ENCODE data around the gene TCF23. TPM values are rescaled to one million over a fixed set of nuclear protein-coding genes. Genes with fewer than 3 reads are reported as not detected.

The TCF23 gene
- total RNA-seq, 1 experiment from 2014 or later, result not detected

GRCh38 chr2:27121906-27122305, 26.9 kb upstream of the TCF23 start:
- Histone ChIP-seq H3K79me2 (ENCODE audit: low read length) (no peaks in the 10 kb centered on the region), H3F3A (ENCODE audit: low read length, unreplicated experiment) (no peaks in the 10 kb centered on the region), H3K27ac (ENCODE audit: low read length) (no peak overlapping the region), H3K4me1 (ENCODE audit: insufficient read depth, low read length) (no peaks in the 10 kb centered on the region), H3K4me3 (ENCODE audit: low read length) (no peak overlapping the region), H3K9ac (ENCODE audit: low read length) (no peak overlapping the region), H2AFZ (ENCODE audit: low read length) (no peak overlapping the region), H3K27me3 (ENCODE audit: low read length) (no peaks in the 10 kb centered on the region), H3K4me2 (ENCODE audit: low read length) (no peak overlapping the region), H4K20me1 (ENCODE audit: low read length) (no peaks in the 10 kb centered on the region), H3K9me3 (ENCODE audit: low read length) (no peaks in the 10 kb centered on the region), H3K36me3 (ENCODE audit: low read depth, low read length) (no peaks in the 10 kb centered on the region), H3K9me2 (replicated peaks; ENCODE audit: low read length) (no peaks in the 10 kb centered on the region)
- intact Hi-C loops (cut with micrococcal nuclease), result no loop called here
- BruUV-seq (replicated peaks), result no TSS peak
- DNase-seq (no peak), ATAC-seq (no peak)
- CTCF ChIA-PET, result no interaction called here
- TF ChIP-seq CTCF (conservative IDR thresholded peaks at IDR 0.05; ENCODE audit: low read depth, low read length) (no peak), EZH2phosphoT487 (IDR thresholded peaks at IDR 0.05; ENCODE audit: borderline replicate concordance, low read length) (no peak), EZH2 (IDR thresholded peaks at IDR 0.05; ENCODE audit: low read length, unreplicated experiment) (no peak)
- POLR2A ChIA-PET (ENCODE audit: unreplicated experiment), result no interaction called here

GRCh38 chr2:27122791-27123190, 26.0 kb upstream of the TCF23 start:
- Histone ChIP-seq H3K4me2 (ENCODE audit: low read length) (no peak overlapping the region), H3K27ac (ENCODE audit: low read length) (no peak overlapping the region), H2AFZ (ENCODE audit: low read length) (no peak overlapping the region), H3K36me3 (ENCODE audit: low read depth, low read length) (no peaks in the 10 kb centered on the region), H4K20me1 (ENCODE audit: low read length) (no peaks in the 10 kb centered on the region), H3K4me1 (ENCODE audit: insufficient read depth, low read length) (no peaks in the 10 kb centered on the region), H3K27me3 (ENCODE audit: low read length) (no peaks in the 10 kb centered on the region), H3F3A (ENCODE audit: low read length, unreplicated experiment) (no peaks in the 10 kb centered on the region), H3K4me3 (ENCODE audit: low read length) (no peak overlapping the region), H3K9me3 (ENCODE audit: low read length) (no peaks in the 10 kb centered on the region), H3K9ac (ENCODE audit: low read length) (no peak overlapping the region), H3K79me2 (ENCODE audit: low read length) (no peaks in the 10 kb centered on the region), H3K9me2 (replicated peaks; ENCODE audit: low read length) (no peaks in the 10 kb centered on the region)
- POLR2A ChIA-PET (ENCODE audit: unreplicated experiment), result no interaction called here
- BruUV-seq (replicated peaks), result no TSS peak
- intact Hi-C loops (cut with micrococcal nuclease), result no loop called here
- CTCF ChIA-PET, result no interaction called here
- TF ChIP-seq EZH2phosphoT487 (IDR thresholded peaks at IDR 0.05; ENCODE audit: borderline replicate concordance, low read length), result no peak
- no peak for TF ChIP-seq CTCF (conservative IDR thresholded peaks at IDR 0.05; ENCODE audit: low read depth, low read length)
- no peak for TF ChIP-seq EZH2 (IDR thresholded peaks at IDR 0.05; ENCODE audit: low read length, unreplicated experiment)
- DNase-seq (no peak), ATAC-seq (no peak)

GRCh38 chr2:27123302-27124150, 25.3 kb upstream of the TCF23 start, which contains the start of gene ABHD1:
Gene ABHD1 (plus strand): TSS chr2:27123815. CDS start chr2:27123949, 134 bp downstream.
- intact Hi-C loops (cut with micrococcal nuclease), result no loop called here
- Histone ChIP-seq H3K27ac (ENCODE audit: low read length) (no peak within 1 kb of the TSS), H3K9me2 (replicated peaks; ENCODE audit: low read length) (no peaks in the 10 kb centered on the region), H4K20me1 (ENCODE audit: low read length) (no peaks in the 10 kb centered on the region), H3K4me2 (ENCODE audit: low read length) (peak within 1 kb of the TSS; percentile 77), H2AFZ (ENCODE audit: low read length) (peak within 1 kb of the TSS; percentile 66), H3K36me3 (ENCODE audit: low read depth, low read length) (no peaks in the 10 kb centered on the region), H3K4me1 (ENCODE audit: insufficient read depth, low read length) (no peaks in the 10 kb centered on the region), H3F3A (ENCODE audit: low read length, unreplicated experiment) (no peaks in the 10 kb centered on the region), H3K4me3 (ENCODE audit: low read length) (peak within 1 kb of the TSS; percentile 63), H3K9me3 (ENCODE audit: low read length) (no peaks in the 10 kb centered on the region), H3K9ac (ENCODE audit: low read length) (no peak within 1 kb of the TSS), H3K79me2 (ENCODE audit: low read length) (no peaks in the 10 kb centered on the region), H3K27me3 (ENCODE audit: low read length) (no peaks in the 10 kb centered on the region)
- TF ChIP-seq CTCF (conservative IDR thresholded peaks at IDR 0.05; ENCODE audit: low read depth, low read length) (no peak), EZH2phosphoT487 (IDR thresholded peaks at IDR 0.05; ENCODE audit: borderline replicate concordance, low read length) (no peak), EZH2 (IDR thresholded peaks at IDR 0.05; ENCODE audit: low read length, unreplicated experiment) (no peak)
- ChIA-PET POLR2A (ENCODE audit: unreplicated experiment) (no interaction called here), CTCF (no interaction called here)
- no TSS peak for BruUV-seq (replicated peaks)
- DNase-seq, result no peak
- ATAC-seq, result peak; percentile 44

Data from PC-3 (cell line).